ENCODE data around the gene P4HA3.

The P4HA3 gene

DNA sequence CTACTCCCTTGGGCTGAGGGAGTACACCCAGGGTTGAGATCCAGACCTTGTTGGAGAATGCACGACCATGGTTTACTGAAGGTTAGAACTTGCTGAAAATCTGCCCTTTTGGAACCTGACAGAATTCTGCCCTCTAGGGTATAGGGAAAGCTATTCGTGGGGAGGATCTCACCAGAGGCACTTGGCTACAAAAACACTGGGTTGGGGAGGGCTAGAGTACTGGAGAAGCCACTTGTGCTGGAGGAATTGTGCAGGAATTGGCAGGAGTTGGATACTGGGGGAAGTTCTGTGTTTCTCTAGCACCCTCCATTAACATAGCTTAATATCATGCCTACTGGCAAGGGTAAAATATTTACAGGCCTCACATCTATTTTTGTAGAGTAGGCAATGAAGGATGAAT lies 84.5 kb downstream of the P4HA3 start:
- TF ChIP-seq CTCF (IDR thresholded peaks at IDR 0.05; ENCODE audit: low read depth, low read length): no peak

GRCh38 chr11:74225565-74225964 lies 85.9 kb downstream of the P4HA3 start:
- H3K27ac ChIP-seq: no peak overlapping the region
- peaks cover 18% of the 10 kb centered on the region for H3K36me3 ChIP-seq
- no peak for DNase-seq
- no peaks in the 10 kb centered on the region for H3K9me3 ChIP-seq (ENCODE audit: severe bottlenecking)
- H3K4me3 ChIP-seq (ENCODE audit: low read depth, low read length): no peak overlapping the region
- TF ChIP-seq CTCF (IDR thresholded peaks at IDR 0.05; ENCODE audit: low read depth, low read length): no peak
- no peaks in the 10 kb centered on the region for H3K27me3 ChIP-seq (ENCODE audit: insufficient read depth, low read depth, severe bottlenecking)

More for the DNA sequence above, 84.5 kb downstream of the P4HA3 start:
- DNase-seq: no peak
- H3K9me3 ChIP-seq (ENCODE audit: severe bottlenecking): no peaks in the 10 kb centered on the region
- no peak overlapping the region for H3K27ac ChIP-seq
- no peaks in the 10 kb centered on the region for H3K27me3 ChIP-seq (ENCODE audit: insufficient read depth, low read depth, severe bottlenecking)
- peaks cover 30% of the 10 kb centered on the region for H3K36me3 ChIP-seq
- no peak overlapping the region for H3K4me3 ChIP-seq (ENCODE audit: low read depth, low read length)

GRCh38 chr11:74221816-74222215 lies 89.6 kb downstream of the P4HA3 start:
- Histone ChIP-seq H3K4me3 (ENCODE audit: low read depth, low read length) (no peak overlapping the region), H3K27me3 (ENCODE audit: insufficient read depth, low read depth, severe bottlenecking) (no peaks in the 10 kb centered on the region), H3K27ac (no peak overlapping the region), H3K36me3 (peaks cover 11% of the 10 kb centered on the region; the same call in 1 of the 2 replicates), H3K9me3 (ENCODE audit: severe bottlenecking) (no peaks in the 10 kb centered on the region)
- TF ChIP-seq CTCF (IDR thresholded peaks at IDR 0.05; ENCODE audit: low read depth, low read length): no peak
- no peak for DNase-seq

DNA sequence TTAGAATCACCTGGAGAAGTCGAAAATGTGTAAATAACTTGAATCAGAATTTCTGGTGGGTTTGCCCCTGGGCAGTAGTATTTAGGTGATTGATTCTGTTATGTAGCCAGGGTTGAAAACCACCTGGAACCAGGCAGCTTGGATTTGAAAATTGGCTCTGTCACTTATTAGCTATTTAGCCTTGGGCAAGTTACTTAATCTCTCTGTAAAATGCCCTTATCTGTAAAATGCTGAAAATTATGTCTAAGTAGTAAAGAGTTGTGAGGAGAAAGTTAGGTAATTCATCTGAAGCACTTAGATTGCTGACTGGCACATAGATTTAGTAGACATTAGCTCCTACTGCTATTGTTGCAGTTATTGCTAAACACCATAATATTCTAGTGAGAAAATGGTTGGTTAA lies 91.1 kb downstream of the P4HA3 start:
- Histone ChIP-seq H3K36me3 (peaks cover 7% of the 10 kb centered on the region; the same call in 1 of the 2 replicates), H3K27ac (no peak overlapping the region), H3K9me3 (ENCODE audit: severe bottlenecking) (no peaks in the 10 kb centered on the region), H3K27me3 (ENCODE audit: insufficient read depth, low read depth, severe bottlenecking) (no peaks in the 10 kb centered on the region), H3K4me3 (ENCODE audit: low read depth, low read length) (no peak overlapping the region)
- no peak for TF ChIP-seq CTCF (IDR thresholded peaks at IDR 0.05; ENCODE audit: low read depth, low read length)
- DNase-seq: no peak
